HepG2 (cell line): ENCODE measurements around the gene ARHGAP12. TPM values are rescaled to one million over a fixed set of nuclear protein-coding genes. Genes with fewer than 3 reads are reported as not detected.

ENCODE experiments used
- ATAC-seq: fragments of 200-7000 bp; cut with Tn5 transposase; 3 replicates; pipeline ENCODE4 v1.9.1; 2020; ENCODE audit warnings: mild to moderate bottlenecking, moderate library complexity
- BruUV-seq: library from RNA; stranded (reverse); fragments of 400-500 nt; replicated peaks from 2 replicates; lab custom pipeline; 2021; lab: Mats Ljungman, UMichigan
- CTCF ChIA-PET: fragments of 300-600 bp; formaldehyde crosslinking; extraction: SDS; loops from one replicate; lab custom pipeline; 2021; ENCODE audit warnings: low total read pairs, inconsistent platforms, low intra/inter-chr PET ratio; lab: Yijun Ruan, JAX
- POLR2A ChIA-PET: fragments of 350-600 bp; sonication (Branson Sonifier 250); formaldehyde crosslinking; loops from one replicate; lab custom pipeline; 2020; ENCODE audit warnings: antibody characterized with exemption, inconsistent platforms; lab: Yijun Ruan, JAX
- DNase-seq: peaks from one replicate; pipeline ENCODE4 v3.0.0-alpha.2; 2015; ENCODE audit warnings: low spot score
- FAIRE-seq: peaks from 3 replicates; lab custom pipeline; 2011; peaks lifted over from hg19 to GRCh38; lab: Jason Lieb, UNC
- H2AFZ ChIP-seq: one replicate; pipeline ENCODE4 v1.6.1; 2011; ENCODE audit warnings: low read length, inconsistent platforms
- H3K27ac ChIP-seq: fragments of 300-600 bp; 3 replicates; pipeline ENCODE4 v1.8.0; 2011; ENCODE audit warnings: mixed run types, mild to moderate bottlenecking, mixed read lengths, low read length, inconsistent platforms; ENCODE audit not compliant: insufficient read depth; ENCODE audit errors: extremely low read length
- H3K27me3 ChIP-seq, 2 experiments: fragments of 200-600 bp in 1 of 2; 2 replicates in 1 of 2; 3 replicates in 1 of 2; pipeline versions ENCODE4 v1.6.0 to v1.8.0; 2011; ENCODE audit warnings: low read length in 2 of 2, mild to moderate bottlenecking in 2 of 2, moderate library complexity in 2 of 2, inconsistent platforms in 1 of 2; ENCODE audit not compliant: insufficient read depth in 2 of 2, control insufficient read depth in 1 of 2
- H3K36me3 ChIP-seq, 2 experiments: fragments of 200-600 bp in 1 of 2; replicated peaks in 1 of 2; 2 replicates in 1 of 2; 3 replicates in 1 of 2; pipeline versions ENCODE4 v1.5.1 to v1.8.0; 2011; ENCODE audit warnings: low read length in 2 of 2, inconsistent platforms in 1 of 2; ENCODE audit not compliant: insufficient read depth in 2 of 2, control insufficient read depth in 1 of 2
- H3K4me1 ChIP-seq: 2 replicates; pipeline ENCODE4 v1.5.1; 2012; ENCODE audit warnings: low read length, inconsistent platforms; ENCODE audit not compliant: insufficient read depth
- H3K4me2 ChIP-seq: 2 replicates; pipeline ENCODE4 v1.6.0; 2011; ENCODE audit warnings: low read depth, low read length, inconsistent platforms
- H3K4me3 ChIP-seq, 3 experiments: fragments of 200-600 bp in 1 of 3; sonication (generic), shearing (Covaris generic) in 1 of 3; replicated peaks in 1 of 3; 2 replicates each; pipeline ENCODE4 v1.5.1; 2011 to 2016; ENCODE audit warnings: low read length in 3 of 3, inconsistent platforms in 2 of 3, low read depth in 2 of 3, mild to moderate bottlenecking in 2 of 3, control low read depth in 1 of 3, mixed read lengths in 1 of 3; ENCODE audit not compliant: insufficient read depth in 1 of 3
- H3K79me2 ChIP-seq: one replicate; pipeline ENCODE4 v1.6.1; 2011; ENCODE audit warnings: low read length, inconsistent platforms; ENCODE audit not compliant: insufficient read depth
- H3K9ac ChIP-seq: 2 replicates; pipeline ENCODE4 v1.6.0; 2011; ENCODE audit warnings: mild to moderate bottlenecking, low read depth, low read length, inconsistent platforms; ENCODE audit not compliant: insufficient read depth
- H3K9me3 ChIP-seq: 2 replicates; pipeline ENCODE4 v1.5.1; 2012; ENCODE audit warnings: mild to moderate bottlenecking, low read length
- H4K20me1 ChIP-seq: 2 replicates; pipeline ENCODE4 v1.6.0; 2011; ENCODE audit warnings: inconsistent platforms, mild to moderate bottlenecking, low read length, moderate library complexity; ENCODE audit not compliant: insufficient read depth
- CEBPG ChIP-seq: IDR thresholded peaks from 2 replicates; pipeline ENCODE4 v1.6.1; 2016
- CREB1 ChIP-seq, 2 experiments: fragments of 450-650 bp in 1 of 2; IDR thresholded peaks; 2 replicates each; pipeline ENCODE4 v1.6.1; 2016 to 2017; ENCODE audit warnings: control low read depth in 1 of 2, mild to moderate bottlenecking in 1 of 2, missing compliant biosample characterization in 1 of 2, missing genetic modification characterization in 1 of 2
- MAFF ChIP-seq: IDR thresholded peaks from 2 replicates; pipeline ENCODE4 v1.6.1; 2011; ENCODE audit warnings: low read depth, low read length, improper control_type of control experiment
- MAFK ChIP-seq, 2 experiments: IDR thresholded peaks in 1 of 2; conservative IDR thresholded peaks in 1 of 2; 2 replicates each; pipeline ENCODE4 v1.6.1; 2011; ENCODE audit warnings: improper control_type of control experiment in 2 of 2, low read length in 2 of 2
- TCF12 ChIP-seq, 2 experiments: fragments of 450-650 bp in 1 of 2; sonication (generic) in 1 of 2; formaldehyde crosslinking in 1 of 2; IDR thresholded peaks; 2 replicates each; pipeline versions ENCODE4 v1.6.1 to v1.8.0; 2017 to 2022; ENCODE audit warnings: antibody characterized with exemption in 1 of 2, mild to moderate bottlenecking in 1 of 2, missing genetic modification reagents in 1 of 2, moderate library complexity in 1 of 2
- ZFP36L2 ChIP-seq: sonication (generic); formaldehyde crosslinking; IDR thresholded peaks from 2 replicates; pipeline ENCODE4 v1.4.0; 2020; ENCODE audit warnings: missing genetic modification reagents
- ZMAT3 ChIP-seq: sonication (generic); formaldehyde crosslinking; conservative IDR thresholded peaks from 2 replicates; pipeline ENCODE4 v1.7.0; 2021; ENCODE audit warnings: missing genetic modification reagents
- ZNF576 ChIP-seq: sonication (generic); formaldehyde crosslinking; IDR thresholded peaks from 2 replicates; pipeline ENCODE4 v1.4.0; 2020; ENCODE audit warnings: mild to moderate bottlenecking, missing genetic modification reagents
- ZNF766 ChIP-seq: sonication (generic); formaldehyde crosslinking; IDR thresholded peaks from 2 replicates; pipeline ENCODE4 v1.5.0; 2020; ENCODE audit warnings: missing genetic modification reagents, borderline replicate concordance
- WGBS: methylation state at CpG from one replicate; pipeline ENCODE4 v1.1.6; 2017; ENCODE audit warnings: low lambda C conversion rate; 5-methylcytosine and 5-hydroxymethylcytosine counted together
- in situ Hi-C: cut with HindIII; loops from 2 replicates; pipeline ENCODE4 v1.10.0; 2017; ENCODE audit warnings: low pct_unique_long_range_greater_than_20kb; ENCODE audit not compliant: extremely low pct_ligation_motif_present
- intact Hi-C: fragments of 100-400 bp; cut with micrococcal nuclease; formaldehyde crosslinking; loops from one replicate; pipeline ENCODE4 v1.10.0; 2022; ENCODE audit not compliant: unreplicated experiment
- polyA plus RNA-seq, 8 experiments: library from polyadenylated mRNA; depleted of rRNA in 3 of 8; stranded (reverse) in 7 of 8; unstranded in 1 of 8; fragments of >200 nt; fragmentation: Illumina TruSeq in 4 of 8; extraction: Trizol in 4 of 8; gene quantifications; 2 replicates each; pipeline versions ENCODE4 v1.2.1 to v1.2.3, GENCODE V29; 2011 to 2016; ENCODE audit warnings: low read depth in 4 of 8, missing spikeins in 1 of 8, mixed read lengths in 1 of 8; ENCODE audit not compliant: insufficient read depth in 1 of 8
- total RNA-seq, 5 experiments: library from RNA; depleted of rRNA; stranded (reverse); fragments of >200 nt; fragmentation: Illumina TruSeq; extraction: Trizol; gene quantifications; 2 replicates each; pipeline ENCODE4 v1.2.3, GENCODE V29; 2016; ENCODE audit warnings: low read depth in 1 of 5

ARHGAP12 gene
- total and polyA plus RNA-seq, 2 of the 13 experiments (the other 11 are each of a cell fraction or from before 2014, with no cell fraction given), result 25.0 to 54.6 TPM

- DNase-seq (no peak), FAIRE-seq (no peak), ATAC-seq (no peak)
- Histone ChIP-seq H3K36me3 (no peaks in the 10 kb centered on the region), H3K4me3 (no peak overlapping the region), H3K4me2 (no peak overlapping the region), H4K20me1 (no peaks in the 10 kb centered on the region; the same call in 1 of the 2 replicates), H3K4me1 (peaks cover 23% of the 10 kb centered on the region), H3K27me3 (no peaks in the 10 kb centered on the region), H3K9me3 (no peaks in the 10 kb centered on the region), H3K9ac (no peak overlapping the region), H2AFZ (no peak overlapping the region), H3K79me2 (peaks cover 88% of the 10 kb centered on the region), H3K27ac (no peak overlapping the region)
- intact Hi-C loops, result no loop called here
- WGBS, result 85% methylated on average over 2 of the region's 2 CpGs
- TF ChIP-seq CEBPG (CRISPR knock-in tag) (no peak), ZMAT3 (no peak), ZFP36L2 (CRISPR knock-in tag) (no peak), CREB1 (IDR thresholded peaks at IDR 0.05) (no peak), CREB1 (CRISPR knock-in tag; IDR thresholded peaks at IDR 0.05) (no peak), ZNF766 (no peak), ZNF576 (CRISPR knock-in tag) (no peak)
- in situ Hi-C loops, result no loop called here
- no TSS peak for BruUV-seq
- CTCF ChIA-PET, result no interaction called here
- POLR2A ChIA-PET, result no interaction called here
Observed at GRCh38 chr10:31875608-31876007, 53.0 kb downstream of the ARHGAP12 start.

GRCh38 chr10:31873724-31874123 lies 54.9 kb downstream of the ARHGAP12 start:
- in situ Hi-C loops, result no loop called here

More at GRCh38 chr10:31873724-31874123, 54.9 kb downstream of the ARHGAP12 start:
- ATAC-seq (no peak), DNase-seq (no peak), FAIRE-seq (no peak)
- intact Hi-C loops, result no loop called here
- no peaks in the 10 kb centered on the region for H3K9me3 ChIP-seq
- no TSS peak for BruUV-seq
- TF ChIP-seq MAFK (conservative IDR thresholded peaks at IDR 0.05 in 1 of 2, IDR thresholded peaks at IDR 0.05 in 1 of 2; ENCODE audit: low read length in 2 of 2), result peak; percentile 69 to 81
- no peak for TF ChIP-seq TCF12 (IDR thresholded peaks at IDR 0.05)
- no peak for TF ChIP-seq TCF12 (CRISPR knock-in tag; IDR thresholded peaks at IDR 0.05)
- peak; percentile 74 for TF ChIP-seq MAFF
- POLR2A ChIA-PET, result no interaction called here
- no peak overlapping the region for H2AFZ ChIP-seq
- CTCF ChIA-PET, result no interaction called here
- no peaks in the 10 kb centered on the region; the same call in 1 of the 2 replicates for H4K20me1 ChIP-seq
- no peaks in the 10 kb centered on the region for H3K36me3 ChIP-seq
- 100% methylated on average over 1 of the region's 1 CpG for WGBS
- no peaks in the 10 kb centered on the region for H3K27me3 ChIP-seq
- peaks cover 12% of the 10 kb centered on the region for H3K4me1 ChIP-seq
- H3K79me2 ChIP-seq, result peaks cover 86% of the 10 kb centered on the region
- no peak overlapping the region for H3K4me2 ChIP-seq
- H3K4me3 ChIP-seq, result no peak overlapping the region
- H3K27ac ChIP-seq, result no peak overlapping the region
- H3K9ac ChIP-seq, result no peak overlapping the region
